HepG2 (cell line): ENCODE results near the gene VMO1. TPM values are rescaled to one million over a fixed set of nuclear protein-coding genes. Genes with fewer than 3 reads are reported as not detected.
A peak's percentile ranks its signal among the peaks of the same experiment; 100 is the strongest.

ENCODE experiments used
- CREM ChIP-seq, 2 experiments: sonication (generic) in 1 of 2; formaldehyde crosslinking in 1 of 2; IDR thresholded peaks; 2 replicates each; pipeline versions ENCODE4 v1.4.0 to v1.6.1; 2016 to 2020; ENCODE audit warnings: antibody characterized with exemption in 1 of 2, mild to moderate bottlenecking in 1 of 2, missing genetic modification reagents in 1 of 2
- ELF4 ChIP-seq: sonication (generic); formaldehyde crosslinking; IDR thresholded peaks from 2 replicates; pipeline ENCODE4 v1.5.0; 2020; ENCODE audit warnings: missing genetic modification reagents, mild to moderate bottlenecking, moderate library complexity, borderline replicate concordance
- NCOA1 ChIP-seq: sonication (generic); formaldehyde crosslinking; IDR thresholded peaks from 2 replicates; pipeline ENCODE4 v1.9.0; 2021; ENCODE audit warnings: missing genetic modification reagents
- NR2C2 ChIP-seq: sonication (generic); formaldehyde crosslinking; IDR thresholded peaks from 2 replicates; pipeline ENCODE4 v1.4.0; 2020; ENCODE audit warnings: missing genetic modification reagents, mild to moderate bottlenecking, moderate library complexity, borderline replicate concordance
- SAP130 ChIP-seq: IDR thresholded peaks from 2 replicates; pipeline ENCODE4 v1.6.1; 2016; ENCODE audit warnings: low read depth
- SETDB1 ChIP-seq: sonication (generic); formaldehyde crosslinking; IDR thresholded peaks from 2 replicates; pipeline ENCODE4 v1.5.1; 2020; ENCODE audit warnings: missing genetic modification reagents, mild to moderate bottlenecking, borderline replicate concordance
- SMAD3 ChIP-seq: sonication (generic); formaldehyde crosslinking; IDR thresholded peaks from 2 replicates; pipeline ENCODE4 v1.4.0; 2020; ENCODE audit warnings: missing genetic modification reagents
- SMAD9 ChIP-seq: sonication (generic); formaldehyde crosslinking; IDR thresholded peaks from 2 replicates; pipeline ENCODE4 v1.5.1; 2020; ENCODE audit warnings: mild to moderate bottlenecking, missing genetic modification reagents
- TBP ChIP-seq: sonication (generic); formaldehyde crosslinking; IDR thresholded peaks from 2 replicates; pipeline ENCODE4 v1.5.0; 2020; ENCODE audit warnings: missing genetic modification reagents
- TGIF2 ChIP-seq: IDR thresholded peaks from 2 replicates; pipeline ENCODE4 v1.6.1; 2016; ENCODE audit warnings: control low read depth, missing compliant biosample characterization
- ZEB1 ChIP-seq: IDR thresholded peaks from 2 replicates; pipeline ENCODE4 v1.6.1; 2012; ENCODE audit warnings: mild to moderate bottlenecking, low read depth, inconsistent platforms; ENCODE audit not compliant: insufficient replicate concordance
- ZMYM3 ChIP-seq: sonication (generic); formaldehyde crosslinking; IDR thresholded peaks from 2 replicates; pipeline ENCODE4 v1.5.1; 2020; ENCODE audit warnings: mild to moderate bottlenecking, missing genetic modification reagents
- ZNF296 ChIP-seq: sonication (generic); formaldehyde crosslinking; conservative IDR thresholded peaks from 2 replicates; pipeline ENCODE4 v1.5.0; 2020; ENCODE audit warnings: mild to moderate bottlenecking, missing genetic modification reagents
- ZNF615 ChIP-seq: sonication (generic); formaldehyde crosslinking; IDR thresholded peaks from 2 replicates; pipeline ENCODE4 v1.5.0; 2020; ENCODE audit warnings: mild to moderate bottlenecking, missing genetic modification reagents, borderline replicate concordance
- ZNF629 ChIP-seq: sonication (generic); formaldehyde crosslinking; conservative IDR thresholded peaks from 2 replicates; pipeline ENCODE4 v1.5.0; 2020; ENCODE audit warnings: missing genetic modification reagents
- ZNF720 ChIP-seq: sonication (generic); formaldehyde crosslinking; IDR thresholded peaks from 2 replicates; pipeline ENCODE4 v1.4.0; 2020; ENCODE audit warnings: missing genetic modification reagents
- polyA plus RNA-seq, 8 experiments: library from polyadenylated mRNA; depleted of rRNA in 3 of 8; stranded (reverse) in 7 of 8; unstranded in 1 of 8; fragments of >200 nt; fragmentation: Illumina TruSeq in 4 of 8; extraction: Trizol in 4 of 8; gene quantifications; 2 replicates each; pipeline versions ENCODE4 v1.2.1 to v1.2.3, GENCODE V29; 2011 to 2016; ENCODE audit warnings: low read depth in 4 of 8, missing spikeins in 1 of 8, mixed read lengths in 1 of 8; ENCODE audit not compliant: insufficient read depth in 1 of 8
- total RNA-seq, 5 experiments: library from RNA; depleted of rRNA; stranded (reverse); fragments of >200 nt; fragmentation: Illumina TruSeq; extraction: Trizol; gene quantifications; 2 replicates each; pipeline ENCODE4 v1.2.3, GENCODE V29; 2016; ENCODE audit warnings: low read depth in 1 of 5
- TF ChIP-seq, protein P1 (sequence below): sonication (generic); formaldehyde crosslinking; IDR thresholded peaks from 2 replicates; pipeline ENCODE4 v1.4.0; 2020; ENCODE audit warnings: missing genetic modification reagents
- TF ChIP-seq, protein P2 (sequence below): sonication (generic); formaldehyde crosslinking; IDR thresholded peaks from 2 replicates; pipeline ENCODE4 v1.4.0; 2020; ENCODE audit warnings: mild to moderate bottlenecking, low read depth, missing genetic modification reagents
- TF ChIP-seq, protein P3 (sequence below): sonication (generic); formaldehyde crosslinking; IDR thresholded peaks from 2 replicates; pipeline ENCODE4 v1.5.0; 2020; ENCODE audit warnings: missing genetic modification reagents
- TF ChIP-seq, protein P4 (sequence below): sonication (generic); formaldehyde crosslinking; IDR thresholded peaks from 2 replicates; pipeline ENCODE4 v1.4.0; 2020; ENCODE audit warnings: missing genetic modification reagents
- TF ChIP-seq, protein P5 (sequence below): sonication (generic); formaldehyde crosslinking; IDR thresholded peaks from 2 replicates; pipeline ENCODE4 v1.4.0; 2020; ENCODE audit warnings: missing genetic modification reagents
- TF ChIP-seq, protein P6 (sequence below): sonication (generic); formaldehyde crosslinking; IDR thresholded peaks from 2 replicates; pipeline ENCODE4 v1.8.0; 2022; ENCODE audit warnings: mild to moderate bottlenecking, missing genetic modification reagents, borderline replicate concordance

VMO1 gene
- total and polyA plus RNA-seq, 2 of the 13 experiments (the other 11 are each of a cell fraction or from before 2014, with no cell fraction given): not detected

DNA sequence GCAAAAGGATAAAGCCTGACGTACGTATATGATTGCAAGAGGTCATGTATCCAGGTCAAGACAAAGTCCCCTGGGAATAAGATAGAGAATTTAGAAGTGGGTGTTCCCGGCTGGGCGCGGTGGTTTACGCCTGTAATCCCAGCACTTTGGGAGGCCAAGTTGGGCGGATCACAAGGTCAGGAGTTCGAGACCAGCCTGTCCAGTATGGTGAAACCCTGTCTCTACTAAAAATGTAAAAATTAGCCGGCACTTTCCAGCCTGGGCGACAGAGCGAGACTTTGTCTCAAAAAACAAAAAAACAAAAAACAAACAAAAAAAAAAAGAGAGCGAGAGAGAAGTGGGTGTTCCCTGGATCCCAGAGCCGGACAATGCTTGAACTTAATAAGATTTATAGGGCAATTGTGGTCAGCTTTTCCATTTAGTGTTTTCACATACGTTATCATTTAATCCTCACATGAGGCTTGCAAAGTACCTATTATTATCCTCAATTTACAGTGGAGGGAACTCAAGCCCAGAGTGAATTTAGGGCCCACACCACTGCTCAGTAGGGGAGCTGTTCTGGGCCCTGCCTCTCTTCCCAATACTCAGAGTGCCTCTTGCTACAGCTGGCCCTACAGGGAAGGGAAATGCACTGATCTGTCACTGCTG, 2.1 kb upstream of the VMO1 start (continued):
- TF ChIP-seq ZNF615 (CRISPR knock-in tag) (no peak), ELF4 (CRISPR knock-in tag) (no peak), ZNF720 (no peak), NR2C2 (CRISPR knock-in tag) (0 out of 2 replicates have a peak, but pooled peaks have one; percentile 31), SMAD3 (CRISPR knock-in tag) (no peak), SETDB1 (no peak), ZEB1 (peak; percentile 14), SAP130 (CRISPR knock-in tag) (no peak), TBP (CRISPR knock-in tag) (no peak), CREM (IDR thresholded peaks at IDR 0.05) (peak; percentile 58), CREM (CRISPR knock-in tag; IDR thresholded peaks at IDR 0.05) (no peak), TGIF2 (CRISPR knock-in tag) (no peak), ZMYM3 (CRISPR knock-in tag) (peak; percentile 54), SMAD9 (CRISPR knock-in tag) (no peak), ZNF296 (CRISPR knock-in tag) (no peak), NCOA1 (no peak), ZNF629 (CRISPR knock-in tag) (no peak)
- TF ChIP-seq, protein P1, sequence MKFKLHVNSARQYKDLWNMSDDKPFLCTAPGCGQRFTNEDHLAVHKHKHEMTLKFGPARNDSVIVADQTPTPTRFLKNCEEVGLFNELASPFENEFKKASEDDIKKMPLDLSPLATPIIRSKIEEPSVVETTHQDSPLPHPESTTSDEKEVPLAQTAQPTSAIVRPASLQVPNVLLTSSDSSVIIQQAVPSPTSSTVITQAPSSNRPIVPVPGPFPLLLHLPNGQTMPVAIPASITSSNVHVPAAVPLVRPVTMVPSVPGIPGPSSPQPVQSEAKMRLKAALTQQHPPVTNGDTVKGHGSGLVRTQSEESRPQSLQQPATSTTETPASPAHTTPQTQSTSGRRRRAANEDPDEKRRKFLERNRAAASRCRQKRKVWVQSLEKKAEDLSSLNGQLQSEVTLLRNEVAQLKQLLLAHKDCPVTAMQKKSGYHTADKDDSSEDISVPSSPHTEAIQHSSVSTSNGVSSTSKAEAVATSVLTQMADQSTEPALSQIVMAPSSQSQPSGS (CRISPR knock-in tag): 0 out of 2 replicates have a peak, but pooled peaks have one; percentile 2
- TF ChIP-seq, protein P2, sequence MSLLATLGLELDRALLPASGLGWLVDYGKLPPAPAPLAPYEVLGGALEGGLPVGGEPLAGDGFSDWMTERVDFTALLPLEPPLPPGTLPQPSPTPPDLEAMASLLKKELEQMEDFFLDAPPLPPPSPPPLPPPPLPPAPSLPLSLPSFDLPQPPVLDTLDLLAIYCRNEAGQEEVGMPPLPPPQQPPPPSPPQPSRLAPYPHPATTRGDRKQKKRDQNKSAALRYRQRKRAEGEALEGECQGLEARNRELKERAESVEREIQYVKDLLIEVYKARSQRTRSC (CRISPR knock-in tag): no peak
- TF ChIP-seq, protein P3, sequence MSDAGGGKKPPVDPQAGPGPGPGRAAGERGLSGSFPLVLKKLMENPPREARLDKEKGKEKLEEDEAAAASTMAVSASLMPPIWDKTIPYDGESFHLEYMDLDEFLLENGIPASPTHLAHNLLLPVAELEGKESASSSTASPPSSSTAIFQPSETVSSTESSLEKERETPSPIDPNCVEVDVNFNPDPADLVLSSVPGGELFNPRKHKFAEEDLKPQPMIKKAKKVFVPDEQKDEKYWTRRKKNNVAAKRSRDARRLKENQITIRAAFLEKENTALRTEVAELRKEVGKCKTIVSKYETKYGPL (CRISPR knock-in tag): peak; percentile 69; the same call in 1 of the 2 replicates
- TF ChIP-seq, protein P4, sequence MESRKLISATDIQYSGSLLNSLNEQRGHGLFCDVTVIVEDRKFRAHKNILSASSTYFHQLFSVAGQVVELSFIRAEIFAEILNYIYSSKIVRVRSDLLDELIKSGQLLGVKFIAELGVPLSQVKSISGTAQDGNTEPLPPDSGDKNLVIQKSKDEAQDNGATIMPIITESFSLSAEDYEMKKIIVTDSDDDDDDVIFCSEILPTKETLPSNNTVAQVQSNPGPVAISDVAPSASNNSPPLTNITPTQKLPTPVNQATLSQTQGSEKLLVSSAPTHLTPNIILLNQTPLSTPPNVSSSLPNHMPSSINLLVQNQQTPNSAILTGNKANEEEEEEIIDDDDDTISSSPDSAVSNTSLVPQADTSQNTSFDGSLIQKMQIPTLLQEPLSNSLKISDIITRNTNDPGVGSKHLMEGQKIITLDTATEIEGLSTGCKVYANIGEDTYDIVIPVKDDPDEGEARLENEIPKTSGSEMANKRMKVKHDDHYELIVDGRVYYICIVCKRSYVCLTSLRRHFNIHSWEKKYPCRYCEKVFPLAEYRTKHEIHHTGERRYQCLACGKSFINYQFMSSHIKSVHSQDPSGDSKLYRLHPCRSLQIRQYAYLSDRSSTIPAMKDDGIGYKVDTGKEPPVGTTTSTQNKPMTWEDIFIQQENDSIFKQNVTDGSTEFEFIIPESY (CRISPR knock-in tag): no peak
- TF ChIP-seq, protein P5, sequence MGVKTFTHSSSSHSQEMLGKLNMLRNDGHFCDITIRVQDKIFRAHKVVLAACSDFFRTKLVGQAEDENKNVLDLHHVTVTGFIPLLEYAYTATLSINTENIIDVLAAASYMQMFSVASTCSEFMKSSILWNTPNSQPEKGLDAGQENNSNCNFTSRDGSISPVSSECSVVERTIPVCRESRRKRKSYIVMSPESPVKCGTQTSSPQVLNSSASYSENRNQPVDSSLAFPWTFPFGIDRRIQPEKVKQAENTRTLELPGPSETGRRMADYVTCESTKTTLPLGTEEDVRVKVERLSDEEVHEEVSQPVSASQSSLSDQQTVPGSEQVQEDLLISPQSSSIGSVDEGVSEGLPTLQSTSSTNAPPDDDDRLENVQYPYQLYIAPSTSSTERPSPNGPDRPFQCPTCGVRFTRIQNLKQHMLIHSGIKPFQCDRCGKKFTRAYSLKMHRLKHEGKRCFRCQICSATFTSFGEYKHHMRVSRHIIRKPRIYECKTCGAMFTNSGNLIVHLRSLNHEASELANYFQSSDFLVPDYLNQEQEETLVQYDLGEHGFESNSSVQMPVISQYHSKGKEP (CRISPR knock-in tag): no peak
- TF ChIP-seq, protein P6, sequence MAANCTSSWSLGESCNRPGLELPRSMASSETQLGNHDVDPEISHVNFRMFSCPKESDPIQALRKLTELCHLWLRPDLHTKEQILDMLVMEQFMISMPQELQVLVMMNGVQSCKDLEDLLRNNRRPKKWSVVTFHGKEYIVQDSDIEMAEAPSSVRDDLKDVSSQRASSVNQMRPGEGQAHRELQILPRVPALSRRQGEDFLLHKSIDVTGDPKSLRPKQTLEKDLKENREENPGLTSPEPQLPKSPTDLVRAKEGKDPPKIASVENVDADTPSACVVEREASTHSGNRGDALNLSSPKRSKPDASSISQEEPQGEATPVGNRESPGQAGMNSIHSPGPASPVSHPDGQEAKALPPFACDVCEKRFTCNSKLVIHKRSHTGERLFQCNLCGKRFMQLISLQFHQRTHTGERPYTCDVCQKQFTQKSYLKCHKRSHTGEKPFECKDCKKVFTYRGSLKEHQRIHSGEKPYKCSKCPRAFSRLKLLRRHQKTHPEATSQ (CRISPR knock-in tag): no peak
